Measurements from ENCODE around the gene ATP2B3. TPM values are rescaled to one million over a fixed set of nuclear protein-coding genes. Genes with fewer than 3 reads are reported as not detected.

Gene ATP2B3
- total RNA-seq, 2 donors from 2014 or later: not detected

DNA sequence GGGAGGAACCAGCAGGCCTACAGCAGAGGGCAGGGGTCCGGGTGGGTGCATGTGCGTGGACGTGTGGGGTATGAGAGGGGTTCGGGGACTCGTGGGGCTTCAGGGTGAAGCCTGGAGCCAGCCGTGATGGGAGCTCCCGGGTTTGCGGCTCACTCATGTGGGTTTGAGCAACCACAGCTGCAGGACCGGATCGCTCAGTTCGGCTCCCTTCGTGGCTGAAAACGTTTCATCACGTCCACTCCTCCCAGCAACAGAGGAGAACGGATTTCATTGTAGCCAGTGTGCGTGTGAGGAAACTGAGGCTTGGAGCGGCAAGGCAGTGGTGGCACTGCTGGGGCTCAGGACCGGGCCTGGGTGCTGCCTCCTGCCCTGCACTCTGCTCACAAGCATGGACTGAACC, 12.1 kb upstream of the ATP2B3 start:
- no peaks in the 10 kb centered on the region for H3K27me3 Mint-ChIP-seq
- no peak overlapping the region for H3K27ac Mint-ChIP-seq
- H3K36me3 Mint-ChIP-seq (ENCODE audit: low read depth): no peaks in the 10 kb centered on the region
- no peak overlapping the region for H3K4me3 Mint-ChIP-seq
- no peaks in the 10 kb centered on the region for H3K9me3 ChIP-seq (ENCODE audit: control insufficient read depth, low read length, poor library complexity, severe bottlenecking)
- ATAC-seq: no peak
- no peaks in the 10 kb centered on the region for H3K4me1 Mint-ChIP-seq
- DNase-seq: no peak

DNA sequence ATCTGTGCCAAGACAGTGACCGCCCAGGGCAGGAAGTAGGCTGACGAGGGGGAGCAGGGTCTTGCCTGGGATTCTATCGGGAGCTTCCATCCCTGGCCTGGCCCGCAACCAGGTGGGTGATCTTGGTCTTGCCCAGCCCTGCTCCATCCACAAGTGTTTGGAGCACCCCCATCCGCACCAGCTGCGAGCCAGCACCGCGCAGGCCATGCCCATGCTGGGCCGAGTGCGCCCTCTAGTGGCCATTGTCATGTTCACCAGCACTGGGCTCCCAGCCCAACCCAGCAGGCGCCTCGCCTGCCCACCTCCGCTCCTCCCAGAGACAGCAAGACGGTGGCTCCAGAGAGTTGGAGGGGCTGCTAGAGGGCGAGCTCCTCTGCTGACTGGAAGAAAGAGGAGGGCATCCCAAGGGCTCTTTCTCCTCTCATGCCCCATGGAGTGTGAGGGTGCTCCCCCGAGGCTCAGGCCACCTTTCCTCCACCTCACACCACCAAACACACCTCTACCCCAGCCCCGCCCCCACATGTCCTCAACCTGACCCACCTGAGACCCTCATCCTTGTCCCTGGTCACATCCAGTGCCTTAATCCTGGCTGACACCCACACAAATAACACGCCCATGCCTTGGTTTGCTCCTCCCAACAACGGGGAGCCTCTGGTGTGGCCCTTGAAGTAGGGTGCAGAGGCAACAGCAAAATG, 9.8 kb upstream of the ATP2B3 start:
- H3K36me3 Mint-ChIP-seq (ENCODE audit: low read depth): no peaks in the 10 kb centered on the region
- peak overlapping the region; percentile 25 for H3K4me3 Mint-ChIP-seq
- no peak overlapping the region for H3K27ac Mint-ChIP-seq
- ATAC-seq (peak; percentile 99), DNase-seq (peak; percentile 67 to 74 (median 72))
- H3K4me1 Mint-ChIP-seq: no peaks in the 10 kb centered on the region
- H3K9me3 ChIP-seq (ENCODE audit: control insufficient read depth, low read length, poor library complexity, severe bottlenecking): no peaks in the 10 kb centered on the region
- no peaks in the 10 kb centered on the region for H3K27me3 Mint-ChIP-seq

DNA sequence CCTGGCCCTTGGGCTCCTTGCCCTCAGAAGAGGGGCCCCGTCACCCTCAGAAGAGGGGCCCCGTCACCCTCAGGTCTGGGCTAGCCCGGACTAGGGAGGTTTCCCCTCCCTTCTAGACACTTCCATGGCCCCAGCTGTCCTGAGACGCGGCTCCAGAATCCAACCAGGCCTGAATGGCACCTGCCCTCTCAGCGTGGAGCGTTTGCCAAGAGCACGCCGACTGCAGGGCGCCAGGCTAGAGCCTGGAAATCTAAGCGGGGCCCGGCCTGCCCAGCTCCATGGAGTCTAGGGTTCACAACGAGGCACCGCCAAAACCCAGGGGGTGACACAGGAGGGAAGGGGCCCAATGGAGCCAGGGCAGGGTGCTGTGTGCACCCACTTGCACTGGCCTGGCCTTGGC, 7.8 kb upstream of the ATP2B3 start:
- no peak for ATAC-seq
- Mint-ChIP-seq H3K4me1 (no peaks in the 10 kb centered on the region), H3K27ac (no peak overlapping the region), H3K4me3 (no peak overlapping the region), H3K27me3 (no peaks in the 10 kb centered on the region), H3K36me3 (ENCODE audit: low read depth) (no peaks in the 10 kb centered on the region)
- no peak for DNase-seq
- no peaks in the 10 kb centered on the region for H3K9me3 ChIP-seq (ENCODE audit: control insufficient read depth, low read length, poor library complexity, severe bottlenecking)

DNA sequence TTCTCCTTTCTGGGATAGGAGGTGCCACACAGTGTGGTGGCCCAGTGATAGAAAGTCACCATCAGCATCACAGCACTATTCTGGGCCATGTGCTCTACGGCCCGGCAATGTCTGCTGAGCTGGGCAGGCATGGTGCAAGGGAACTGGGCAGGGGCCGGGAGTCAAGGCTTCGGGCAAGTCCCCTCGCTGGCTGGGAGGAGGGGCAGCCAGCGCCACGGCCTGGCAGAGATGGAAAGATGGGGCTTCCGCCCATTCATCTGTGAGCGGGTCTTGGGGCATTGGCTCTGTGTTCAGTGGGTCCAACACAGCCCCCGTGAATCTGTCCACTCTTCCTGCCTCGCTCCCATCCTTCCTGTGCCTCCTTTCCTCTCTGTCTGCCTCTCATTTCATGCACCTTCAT, 7.1 kb upstream of the ATP2B3 start:
- Mint-ChIP-seq H3K27ac (no peak overlapping the region), H3K4me1 (no peaks in the 10 kb centered on the region), H3K36me3 (ENCODE audit: low read depth) (no peaks in the 10 kb centered on the region), H3K27me3 (peaks cover under 1% of the 10 kb centered on the region), H3K4me3 (no peak overlapping the region)
- ATAC-seq (no peak), DNase-seq (no peak)
- H3K9me3 ChIP-seq (ENCODE audit: control insufficient read depth, low read length, poor library complexity, severe bottlenecking): no peaks in the 10 kb centered on the region

- no peaks in the 10 kb centered on the region for H3K9me3 ChIP-seq (ENCODE audit: control insufficient read depth, low read length, poor library complexity, severe bottlenecking)
- peaks cover 12% of the 10 kb centered on the region for H3K27me3 Mint-ChIP-seq
- DNase-seq (no peak), ATAC-seq (no peak)
- peaks cover 3% of the 10 kb centered on the region for H3K36me3 Mint-ChIP-seq (ENCODE audit: low read depth)
- no peak overlapping the region for H3K4me3 Mint-ChIP-seq
- peaks cover 4% of the 10 kb centered on the region for H3K4me1 Mint-ChIP-seq
- no peak overlapping the region for H3K27ac Mint-ChIP-seq
Measured at GRCh38 chrX:153511784-153512500, 5.5 kb upstream of the ATP2B3 start.

- peaks cover 12% of the 10 kb centered on the region for H3K27me3 Mint-ChIP-seq
- H3K36me3 Mint-ChIP-seq (ENCODE audit: low read depth): peaks cover 3% of the 10 kb centered on the region
- peaks cover 4% of the 10 kb centered on the region for H3K4me1 Mint-ChIP-seq
- H3K27ac Mint-ChIP-seq: no peak overlapping the region
- H3K4me3 Mint-ChIP-seq: no peak overlapping the region
- ATAC-seq: no peak
- DNase-seq: no peak
- H3K9me3 ChIP-seq (ENCODE audit: control insufficient read depth, low read length, poor library complexity, severe bottlenecking): no peaks in the 10 kb centered on the region
Measured at GRCh38 chrX:153512501-153512893, 4.9 kb upstream of the ATP2B3 start.

GRCh38 chrX:153513265-153513664, 4.2 kb upstream of the ATP2B3 start:
- H3K4me3 Mint-ChIP-seq: no peak overlapping the region
- H3K27ac Mint-ChIP-seq: no peak overlapping the region
- no peak for ATAC-seq
- DNase-seq: no peak
- H3K36me3 Mint-ChIP-seq (ENCODE audit: low read depth): peaks cover 3% of the 10 kb centered on the region
- H3K4me1 Mint-ChIP-seq: peaks cover 4% of the 10 kb centered on the region
- peaks cover 12% of the 10 kb centered on the region for H3K27me3 Mint-ChIP-seq
- no peaks in the 10 kb centered on the region for H3K9me3 ChIP-seq (ENCODE audit: control insufficient read depth, low read length, poor library complexity, severe bottlenecking)

- H3K9me3 ChIP-seq (ENCODE audit: control insufficient read depth, low read length, poor library complexity, severe bottlenecking): no peaks in the 10 kb centered on the region
- Mint-ChIP-seq H3K36me3 (ENCODE audit: low read depth) (peaks cover 3% of the 10 kb centered on the region), H3K4me3 (no peak overlapping the region), H3K4me1 (peaks cover 4% of the 10 kb centered on the region), H3K27me3 (peaks cover 12% of the 10 kb centered on the region), H3K27ac (no peak overlapping the region)
- DNase-seq: no peak
- no peak for ATAC-seq
Measured at GRCh38 chrX:153514259-153514658, 3.2 kb upstream of the ATP2B3 start.

DNA sequence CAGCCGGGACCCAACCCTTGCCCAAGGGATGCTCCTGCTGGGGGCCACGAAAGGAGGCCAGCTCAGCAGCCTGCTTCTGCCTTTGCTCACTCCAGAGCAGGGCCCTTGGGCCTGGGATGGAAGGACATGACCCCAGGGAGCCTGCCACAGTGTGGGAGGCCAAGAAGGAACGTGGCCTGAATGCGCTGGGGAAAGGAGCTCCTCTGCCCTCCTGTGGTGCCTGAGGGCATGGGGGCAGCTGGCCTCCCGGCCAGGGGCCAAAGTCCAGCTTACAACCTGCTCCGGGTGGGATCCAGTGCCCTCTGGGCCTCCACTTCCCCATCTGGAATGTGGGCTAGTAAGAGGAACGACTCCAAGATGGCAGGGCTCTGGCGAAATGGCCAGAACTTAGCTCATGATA, 2.0 kb upstream of the ATP2B3 start:
- no peak for ATAC-seq
- Mint-ChIP-seq H3K4me1 (peaks cover 4% of the 10 kb centered on the region), H3K4me3 (peak overlapping the region; percentile 62)

DNA sequence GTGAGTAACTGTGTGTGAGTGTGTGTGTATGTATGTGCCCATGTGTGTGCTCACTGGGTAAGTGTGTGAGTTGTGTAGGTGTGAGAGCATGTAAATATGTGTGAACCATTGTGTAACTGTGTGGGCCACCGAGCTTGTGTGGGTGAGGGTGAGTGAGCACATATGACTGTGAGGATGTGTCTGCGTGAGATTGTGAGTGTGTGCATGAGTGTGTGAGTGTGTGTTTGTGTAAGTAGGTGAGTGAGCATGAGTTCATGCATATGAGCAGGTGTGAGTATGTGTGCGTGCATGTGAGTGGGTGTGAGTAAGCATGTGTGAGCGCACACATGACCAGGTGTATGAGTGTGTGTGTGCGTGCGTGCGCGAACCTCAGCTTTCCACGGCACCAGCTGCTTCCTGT, 1.4 kb upstream of the ATP2B3 start:
- ATAC-seq: no peak
- DNase-seq: no peak
- Mint-ChIP-seq H3K4me1 (peaks cover 4% of the 10 kb centered on the region), H3K27me3 (peaks cover 12% of the 10 kb centered on the region), H3K36me3 (ENCODE audit: low read depth) (peaks cover 3% of the 10 kb centered on the region), H3K27ac (no peak overlapping the region), H3K4me3 (peak overlapping the region; percentile 62)
- H3K9me3 ChIP-seq (ENCODE audit: control insufficient read depth, low read length, poor library complexity, severe bottlenecking): no peaks in the 10 kb centered on the region

More for the DNA sequence above, 2.0 kb upstream of the ATP2B3 start:
- DNase-seq: no peak
- no peak overlapping the region for H3K27ac Mint-ChIP-seq
- H3K27me3 Mint-ChIP-seq: peaks cover 12% of the 10 kb centered on the region
- peaks cover 3% of the 10 kb centered on the region for H3K36me3 Mint-ChIP-seq (ENCODE audit: low read depth)
- H3K9me3 ChIP-seq (ENCODE audit: control insufficient read depth, low read length, poor library complexity, severe bottlenecking): no peaks in the 10 kb centered on the region

GRCh38 chrX:153517946-153518834, 748 bp downstream of the ATP2B3 start:
- H3K9me3 ChIP-seq (ENCODE audit: control insufficient read depth, low read length, poor library complexity, severe bottlenecking): no peaks in the 10 kb centered on the region
- DNase-seq: no peak
- Mint-ChIP-seq H3K27me3 (peaks cover 18% of the 10 kb centered on the region), H3K36me3 (ENCODE audit: low read depth) (peaks cover 3% of the 10 kb centered on the region), H3K4me3 (peak overlapping the region; percentile 25), H3K4me1 (peaks cover 4% of the 10 kb centered on the region), H3K27ac (no peak overlapping the region)
- no peak for ATAC-seq

- no peak overlapping the region for H3K4me3 Mint-ChIP-seq
- H3K27ac Mint-ChIP-seq: no peak overlapping the region
- DNase-seq (no peak), ATAC-seq (no peak)
- H3K36me3 Mint-ChIP-seq (ENCODE audit: low read depth): peaks cover 3% of the 10 kb centered on the region
- H3K4me1 Mint-ChIP-seq: peaks cover 4% of the 10 kb centered on the region
- H3K9me3 ChIP-seq (ENCODE audit: control insufficient read depth, low read length, poor library complexity, severe bottlenecking): no peaks in the 10 kb centered on the region
- H3K27me3 Mint-ChIP-seq: peaks cover 18% of the 10 kb centered on the region
Measured at GRCh38 chrX:153519569-153520286, 2.3 kb downstream of the ATP2B3 start.

Measured in T-helper 17 cell (primary cell).